ENCODE results near the gene CBFA2T2.
"Not testable (repeated sequence)": the region's sequence is repeated elsewhere in the genome, so short reads cannot be mapped to it uniquely, and the experiment has no call there.

CBFA2T2 gene

DNA sequence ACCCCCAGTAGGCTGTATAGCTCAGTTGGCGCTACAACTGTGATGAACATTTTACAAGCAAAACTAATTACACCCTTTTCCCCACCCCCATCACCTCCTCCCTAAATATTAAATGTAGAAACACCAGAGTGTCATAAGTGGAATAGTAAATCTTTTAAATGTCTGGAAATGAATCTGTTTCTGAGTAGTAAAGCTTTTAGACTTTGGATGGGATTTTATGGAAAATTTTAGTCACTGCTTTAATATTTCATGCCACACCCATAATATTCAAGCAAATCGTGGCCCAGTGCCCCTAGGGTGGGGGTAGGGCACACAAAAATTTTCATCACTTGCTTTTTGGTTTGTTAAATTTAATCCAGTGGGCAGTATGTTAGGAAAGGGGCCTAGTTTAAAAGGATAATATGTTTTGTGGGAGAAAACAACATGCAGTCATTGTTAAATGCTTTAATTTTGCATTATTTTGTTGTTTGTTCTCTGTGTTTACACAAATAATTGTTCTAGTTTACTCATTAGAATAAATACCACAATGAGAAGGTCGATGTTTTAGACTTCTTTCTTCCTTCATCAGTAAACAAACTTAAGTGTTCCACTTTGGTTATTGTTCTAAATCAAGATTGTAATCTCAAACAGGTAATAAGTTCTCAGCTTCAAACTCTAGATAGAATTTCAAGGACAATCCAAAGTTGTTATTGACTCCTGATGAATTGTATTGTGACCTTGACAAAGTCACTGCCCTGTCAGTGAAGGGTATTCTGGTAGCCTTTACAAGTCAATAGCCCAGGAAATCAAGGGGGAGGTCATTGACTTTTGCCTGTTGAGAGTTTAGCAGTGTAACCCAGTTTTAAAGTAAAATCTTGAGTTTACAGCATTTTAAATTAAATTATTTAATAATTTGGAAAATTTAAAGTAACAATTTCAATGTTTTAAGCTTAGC, 79.2 kb downstream of the CBFA2T2 start:
- no peak for DNase-seq (ENCODE audit: extremely low read depth, low read depth)
- TF ChIP-seq, protein P1, sequence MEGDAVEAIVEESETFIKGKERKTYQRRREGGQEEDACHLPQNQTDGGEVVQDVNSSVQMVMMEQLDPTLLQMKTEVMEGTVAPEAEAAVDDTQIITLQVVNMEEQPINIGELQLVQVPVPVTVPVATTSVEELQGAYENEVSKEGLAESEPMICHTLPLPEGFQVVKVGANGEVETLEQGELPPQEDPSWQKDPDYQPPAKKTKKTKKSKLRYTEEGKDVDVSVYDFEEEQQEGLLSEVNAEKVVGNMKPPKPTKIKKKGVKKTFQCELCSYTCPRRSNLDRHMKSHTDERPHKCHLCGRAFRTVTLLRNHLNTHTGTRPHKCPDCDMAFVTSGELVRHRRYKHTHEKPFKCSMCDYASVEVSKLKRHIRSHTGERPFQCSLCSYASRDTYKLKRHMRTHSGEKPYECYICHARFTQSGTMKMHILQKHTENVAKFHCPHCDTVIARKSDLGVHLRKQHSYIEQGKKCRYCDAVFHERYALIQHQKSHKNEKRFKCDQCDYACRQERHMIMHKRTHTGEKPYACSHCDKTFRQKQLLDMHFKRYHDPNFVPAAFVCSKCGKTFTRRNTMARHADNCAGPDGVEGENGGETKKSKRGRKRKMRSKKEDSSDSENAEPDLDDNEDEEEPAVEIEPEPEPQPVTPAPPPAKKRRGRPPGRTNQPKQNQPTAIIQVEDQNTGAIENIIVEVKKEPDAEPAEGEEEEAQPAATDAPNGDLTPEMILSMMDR (IDR thresholded peaks at IDR 0.05; ENCODE audit: low read depth, low read length, missing control alignments) = no peak
- no peak overlapping the region for H3K4me3 ChIP-seq (replicated peaks; ENCODE audit: low read depth, low read length)

DNA sequence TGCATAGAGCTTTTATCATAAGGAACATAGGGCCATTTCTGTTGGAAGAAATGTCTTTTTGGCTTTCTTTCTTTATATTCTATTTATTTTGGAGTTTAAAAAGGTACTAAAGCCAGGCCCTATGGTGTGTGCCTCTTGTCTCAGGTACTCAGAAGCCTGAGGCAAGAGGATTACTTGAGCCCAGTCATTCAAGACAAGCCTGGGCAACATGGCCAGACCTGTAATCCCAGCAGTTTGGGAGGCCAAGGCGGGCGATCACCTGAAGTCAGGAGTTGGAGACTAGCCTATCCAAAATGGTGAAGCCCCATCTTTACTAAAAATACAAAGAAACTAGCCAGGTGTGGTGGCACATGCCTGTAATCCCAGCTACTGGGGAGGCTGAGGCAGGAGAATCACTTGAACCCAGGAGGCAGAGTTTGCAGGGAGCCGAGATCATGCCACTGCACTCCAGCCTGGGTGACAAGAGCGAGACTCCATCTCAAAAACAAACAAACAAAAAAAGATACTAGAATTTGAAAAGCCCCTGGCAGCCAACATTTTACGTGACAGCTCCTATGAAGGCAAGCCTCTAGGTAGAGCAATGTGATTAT, 80.0 kb downstream of the CBFA2T2 start:
- TF ChIP-seq, protein P1 (IDR thresholded peaks at IDR 0.05; ENCODE audit: low read depth, low read length, missing control alignments) = no peak
- no peak for DNase-seq (ENCODE audit: extremely low read depth, low read depth)
- H3K4me3 ChIP-seq (replicated peaks; ENCODE audit: low read depth, low read length) = no peak overlapping the region

DNA sequence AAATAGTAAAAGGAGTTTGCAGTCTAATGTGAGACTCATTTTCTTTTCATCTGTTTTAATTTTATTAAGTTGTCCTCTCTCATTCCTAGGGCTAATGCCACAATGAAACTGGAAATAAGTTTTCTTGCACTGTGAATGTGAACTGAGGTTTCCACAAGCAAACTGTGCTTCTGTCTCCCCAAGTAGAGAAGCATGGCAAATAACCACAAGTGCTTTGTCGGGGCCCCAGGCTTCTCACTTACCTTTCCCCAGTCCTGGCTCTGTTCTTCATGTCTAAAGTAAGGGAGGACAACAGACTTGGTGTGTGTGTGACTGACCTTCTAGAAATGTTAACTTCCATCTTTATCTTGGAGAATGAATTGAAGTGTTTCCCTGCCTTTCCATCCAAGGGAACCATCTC, 80.8 kb downstream of the CBFA2T2 start:
- DNase-seq (ENCODE audit: extremely low read depth, low read depth) = no peak
- no peak overlapping the region for H3K4me3 ChIP-seq (replicated peaks; ENCODE audit: low read depth, low read length)
- TF ChIP-seq, protein P1 (IDR thresholded peaks at IDR 0.05; ENCODE audit: low read depth, low read length, missing control alignments) = no peak

- not testable (repeated sequence) for DNase-seq (ENCODE audit: extremely low read depth, low read depth); H3K4me3 ChIP-seq (replicated peaks; ENCODE audit: low read depth, low read length)
Observed at GRCh38 chr20:33573268-33573667, 83.4 kb downstream of the CBFA2T2 start.

DNA sequence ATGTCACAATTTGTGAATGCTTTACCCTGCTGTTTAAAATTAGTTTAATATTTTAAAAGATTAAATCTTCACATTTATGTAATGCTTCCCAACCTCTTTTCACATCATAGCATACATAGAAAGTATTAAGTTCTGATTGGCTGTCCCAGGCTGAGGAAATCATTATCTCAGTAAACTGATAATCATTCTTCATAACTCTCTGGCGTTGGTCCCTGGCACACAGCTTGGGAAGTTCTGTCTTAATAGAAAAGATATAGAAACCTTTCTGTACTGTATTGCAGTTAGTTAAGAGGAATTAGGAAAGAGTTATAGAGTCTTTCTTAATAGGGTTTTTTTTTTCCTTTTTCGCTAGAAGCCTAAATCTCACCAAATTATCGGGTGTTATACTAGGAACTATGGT, 85.4 kb downstream of the CBFA2T2 start:
- TF ChIP-seq, protein P1 (IDR thresholded peaks at IDR 0.05; ENCODE audit: low read depth, low read length, missing control alignments) = no peak
- H3K4me3 ChIP-seq (replicated peaks; ENCODE audit: low read depth, low read length) = no peak overlapping the region
- no peak for DNase-seq (ENCODE audit: extremely low read depth, low read depth)

DNA sequence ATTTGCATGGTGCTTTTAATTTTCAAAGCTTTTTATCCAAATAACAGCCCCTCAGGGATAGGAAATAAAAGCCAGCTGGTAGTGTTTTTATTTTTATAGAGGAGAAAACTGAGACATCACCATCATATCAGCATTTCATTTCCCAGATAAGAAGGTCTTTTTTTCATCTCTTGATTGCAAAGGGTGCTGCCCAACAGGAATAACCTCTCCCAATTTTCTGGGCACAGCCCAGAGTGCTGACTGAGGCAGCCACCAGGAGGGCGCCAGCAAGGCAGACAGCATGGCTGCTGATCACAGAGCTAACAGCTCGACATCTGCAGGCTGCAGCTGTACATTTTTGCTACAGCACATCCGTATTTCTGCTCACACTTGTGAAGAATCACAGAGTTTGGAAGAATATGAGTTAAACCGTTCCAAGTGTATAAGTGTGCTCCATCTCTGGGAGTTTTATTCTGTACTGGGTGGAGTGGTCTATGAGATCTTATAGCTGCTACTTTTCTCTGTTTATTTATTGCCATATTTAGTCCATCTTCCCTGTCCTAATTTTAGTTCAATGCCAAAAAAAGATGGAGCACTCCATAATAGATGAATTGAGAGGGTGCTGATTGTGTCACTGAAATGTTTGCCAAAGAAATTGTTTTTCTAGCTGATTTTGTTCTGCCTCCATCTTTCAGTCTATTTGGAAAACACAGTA, 86.7 kb downstream of the CBFA2T2 start:
- TF ChIP-seq, protein P1 (IDR thresholded peaks at IDR 0.05; ENCODE audit: low read depth, low read length, missing control alignments) = peak; percentile 9
- H3K4me3 ChIP-seq (replicated peaks; ENCODE audit: low read depth, low read length) = no peak overlapping the region
- no peak for DNase-seq (ENCODE audit: extremely low read depth, low read depth)

DNA sequence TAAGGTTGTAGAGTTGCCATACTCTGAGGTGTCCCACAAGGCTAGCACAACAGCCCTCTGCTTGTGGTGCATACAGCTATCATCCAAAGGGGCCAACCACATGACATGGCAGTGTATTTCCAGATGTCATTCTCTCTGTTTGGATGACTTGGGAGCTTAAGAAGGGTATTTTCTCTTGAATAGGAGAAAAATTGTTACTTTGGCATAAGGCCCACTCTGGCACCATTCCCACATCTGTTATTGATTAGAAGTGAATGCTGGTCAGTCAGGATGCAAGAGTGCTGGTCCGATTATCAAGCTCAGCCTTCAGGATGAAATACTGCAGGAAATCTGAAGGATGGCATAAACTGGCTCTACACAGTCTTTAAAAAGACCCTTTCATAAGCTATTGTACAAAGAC, 88.6 kb downstream of the CBFA2T2 start:
- H3K4me3 ChIP-seq (replicated peaks; ENCODE audit: low read depth, low read length) = no peak overlapping the region
- TF ChIP-seq, protein P1 (IDR thresholded peaks at IDR 0.05; ENCODE audit: low read depth, low read length, missing control alignments) = no peak
- DNase-seq (ENCODE audit: extremely low read depth, low read depth) = peak; percentile 95

All from HFF-Myc (cell line).